HT-29 (cell line): ENCODE data around the gene AQP11. TPM values are rescaled to one million over a fixed set of nuclear protein-coding genes. Genes with fewer than 3 reads are reported as not detected.
A peak's percentile ranks its signal among the peaks of the same experiment; 100 is the strongest.
"Not testable (repeated sequence)": the region's sequence is repeated elsewhere in the genome, so short reads cannot be mapped to it uniquely, and the experiment has no call there.

Experiments
- DNase-seq: peaks from one replicate; pipeline ENCODE4 v3.0.0-alpha.2; 2015; ENCODE audit warnings: low spot score
- total RNA-seq: library from RNA; depleted of rRNA; stranded (reverse); fragments of >200 nt; shearing (Covaris generic); gene quantifications from 2 replicates; pipeline ENCODE4 v1.2.3, GENCODE V29; 2014; rRNA removed

Gene AQP11, protein sequence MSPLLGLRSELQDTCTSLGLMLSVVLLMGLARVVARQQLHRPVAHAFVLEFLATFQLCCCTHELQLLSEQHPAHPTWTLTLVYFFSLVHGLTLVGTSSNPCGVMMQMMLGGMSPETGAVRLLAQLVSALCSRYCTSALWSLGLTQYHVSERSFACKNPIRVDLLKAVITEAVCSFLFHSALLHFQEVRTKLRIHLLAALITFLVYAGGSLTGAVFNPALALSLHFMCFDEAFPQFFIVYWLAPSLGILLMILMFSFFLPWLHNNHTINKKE
- 3.5 and 7.5 TPM in 2 replicates for total RNA-seq

- peak; percentile 92 for DNase-seq
Measured at GRCh38 chr11:77589521-77590193, at the start of gene AQP11. Gene AQP11 (plus strand): TSS chr11:77589953. CDS start chr11:77589993, 40 bp downstream.

DNA sequence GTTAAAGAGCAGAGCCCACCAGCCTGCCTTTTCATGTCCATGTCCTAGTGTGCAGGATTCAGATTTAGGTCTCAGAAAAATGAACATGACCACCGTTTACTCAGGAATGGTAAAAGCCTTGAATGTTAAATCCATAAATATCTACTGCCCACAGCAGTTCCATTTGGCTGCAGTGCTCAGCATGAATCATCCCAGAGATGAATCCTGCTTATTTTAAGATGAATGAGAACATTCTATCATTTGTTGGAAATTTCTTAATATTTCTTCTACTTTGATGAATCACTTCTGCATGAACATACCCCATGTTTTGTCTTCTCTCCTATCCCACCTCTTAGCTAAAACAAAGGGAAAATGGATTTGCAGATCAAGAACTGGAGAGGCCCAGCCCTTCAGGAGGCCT, 47.5 kb upstream of the AQP11 start:
- no peak for DNase-seq

DNA sequence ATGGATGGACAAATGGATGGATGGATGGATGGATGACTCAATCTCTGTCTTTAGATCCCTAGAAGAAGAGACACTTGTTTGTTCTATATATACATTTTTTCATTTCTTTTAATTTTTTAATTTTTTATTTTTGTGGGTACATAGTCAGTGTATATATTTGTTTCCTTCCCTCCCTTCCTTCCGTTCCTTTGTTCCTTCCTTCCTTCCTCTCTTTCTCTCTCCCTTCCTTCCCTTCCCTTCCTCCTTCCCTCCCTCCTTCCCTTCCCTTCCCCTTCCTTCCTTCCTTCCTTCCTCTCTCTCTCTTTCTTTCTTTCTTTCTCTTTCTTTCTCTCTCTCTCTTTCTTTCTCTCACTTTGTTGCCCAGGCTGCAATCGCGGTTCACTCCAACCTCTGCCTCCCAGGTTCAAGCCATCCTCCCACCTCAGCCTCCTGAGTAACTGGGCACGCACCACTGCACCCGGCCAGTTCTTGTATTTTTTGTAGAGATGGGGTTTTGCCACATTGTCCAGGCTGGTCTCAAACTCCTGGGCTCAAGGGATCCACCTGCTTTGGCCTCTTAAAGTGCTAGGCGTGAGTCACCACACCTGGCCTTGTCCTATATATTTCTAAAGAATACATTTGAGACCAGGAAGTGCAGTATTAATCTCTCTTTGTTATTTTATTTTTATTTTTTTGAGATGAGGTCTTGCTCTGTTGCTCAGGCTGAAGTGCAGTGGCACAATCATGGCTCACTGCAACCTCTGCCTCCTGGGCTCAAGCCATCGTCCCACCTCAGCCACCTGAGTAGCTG, 42.5 kb upstream of the AQP11 start:
- no peak for DNase-seq

GRCh38 chr11:77547863-77548551, 41.7 kb upstream of the AQP11 start:
- DNase-seq, result peak; percentile 88

- no peak for DNase-seq
Measured at GRCh38 chr11:77548552-77549445, 41.0 kb upstream of the AQP11 start.

GRCh38 chr11:77551426-77551825, 38.3 kb upstream of the AQP11 start:
- DNase-seq, result not testable (repeated sequence)

DNA sequence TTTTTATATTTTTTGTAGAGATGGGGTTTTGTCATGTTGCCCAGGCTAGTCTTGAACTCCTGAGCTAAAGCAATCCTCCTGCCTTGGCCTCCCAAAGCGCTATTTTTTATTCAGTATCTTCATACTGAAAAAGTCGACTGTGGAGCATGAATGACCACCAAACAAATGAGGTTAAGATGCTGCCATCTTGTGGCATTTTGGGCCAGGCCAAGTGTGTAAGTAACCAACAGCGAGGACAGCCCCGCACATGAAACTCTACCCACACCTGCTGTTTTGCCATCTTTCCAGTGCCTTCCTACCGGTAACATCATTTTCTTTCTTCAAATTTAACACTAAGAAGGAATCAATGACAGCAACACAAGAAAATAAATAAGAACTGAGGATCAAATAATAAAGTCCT, 32.2 kb upstream of the AQP11 start:
- DNase-seq, result peak; percentile 65

DNA sequence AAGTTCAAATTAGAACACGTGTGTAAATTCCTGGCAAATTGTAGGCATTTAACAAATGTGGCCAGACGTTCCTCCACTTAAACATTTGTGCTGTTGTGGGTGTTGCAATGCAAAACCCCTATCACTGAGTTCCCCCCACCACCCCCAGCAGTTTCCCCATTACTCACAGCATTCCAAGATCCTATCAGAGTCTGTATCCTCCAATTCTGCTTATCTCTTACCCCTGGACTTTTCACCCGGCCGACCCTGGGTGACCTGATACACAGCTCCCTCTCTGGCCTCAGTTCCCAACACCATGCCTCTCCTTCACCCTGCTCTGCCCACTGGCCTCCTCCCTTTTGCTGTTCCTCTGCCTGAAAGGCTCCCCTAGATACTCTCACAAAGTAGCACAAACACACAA, 31.4 kb upstream of the AQP11 start:
- no peak for DNase-seq

DNA sequence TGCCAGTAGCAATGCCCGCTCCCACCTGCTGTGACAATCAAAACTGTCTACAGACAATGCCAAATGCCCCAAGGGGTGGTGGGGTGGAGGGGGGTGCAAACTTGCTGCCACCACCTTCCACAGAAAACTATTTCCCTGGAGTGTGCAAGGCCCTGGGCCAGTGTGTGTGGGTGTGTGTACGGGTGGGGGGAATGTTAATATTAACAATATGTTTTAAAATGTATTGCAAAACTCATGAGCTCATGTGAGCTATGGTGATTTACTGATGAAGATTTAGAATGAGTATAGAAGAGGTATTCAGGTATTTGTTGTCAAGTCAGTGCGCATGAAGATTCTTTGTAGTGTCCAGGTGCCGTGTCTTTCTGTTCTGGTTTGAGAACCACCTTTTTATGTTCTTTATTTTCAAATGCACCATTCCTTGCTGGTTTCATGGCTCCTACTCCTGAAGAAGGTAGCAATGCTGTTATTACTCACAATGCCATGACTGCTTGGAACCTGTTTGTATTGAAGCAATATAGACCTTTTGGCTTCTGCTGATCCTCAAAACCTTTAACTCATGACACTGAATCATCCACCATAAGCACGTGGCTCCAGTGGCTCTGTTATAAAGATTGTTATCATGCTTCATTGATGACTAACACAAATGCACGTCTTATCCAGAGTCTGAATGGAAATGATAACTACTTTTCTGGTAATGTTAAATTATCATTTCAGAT, 29.9 kb upstream of the AQP11 start:
- DNase-seq, result peak; percentile 60

GRCh38 chr11:77560605-77561004, 29.1 kb upstream of the AQP11 start:
- no peak for DNase-seq

DNA sequence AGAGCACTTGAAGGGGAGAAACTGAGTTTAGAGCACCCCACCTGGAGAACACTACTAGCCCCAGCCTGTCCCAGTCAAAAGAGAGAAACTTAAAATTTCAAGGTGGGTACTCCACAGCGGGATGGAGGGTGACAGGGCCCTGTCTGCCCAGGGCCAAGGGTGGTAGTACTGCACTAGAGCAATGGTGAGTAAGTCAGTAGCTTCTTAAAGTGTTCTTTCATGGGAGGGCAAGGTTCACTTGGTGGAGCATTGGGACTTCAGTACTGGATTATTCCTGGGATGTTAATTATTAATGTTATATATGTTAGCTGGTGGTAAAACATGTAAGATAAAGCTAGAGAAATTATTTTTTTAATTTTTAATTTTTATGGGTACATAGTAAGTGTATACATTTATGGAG, 28.5 kb upstream of the AQP11 start:
- DNase-seq, result peak; percentile 41

- DNase-seq, result no peak
Measured at GRCh38 chr11:77568306-77568705, 21.4 kb upstream of the AQP11 start.

GRCh38 chr11:77568916-77569675, 20.7 kb upstream of the AQP11 start:
- no peak for DNase-seq

- DNase-seq, result no peak
Measured at GRCh38 chr11:77569676-77570070, 20.1 kb upstream of the AQP11 start.

- not testable (repeated sequence) for DNase-seq
Measured at GRCh38 chr11:77570896-77571295, 18.9 kb upstream of the AQP11 start.

DNA sequence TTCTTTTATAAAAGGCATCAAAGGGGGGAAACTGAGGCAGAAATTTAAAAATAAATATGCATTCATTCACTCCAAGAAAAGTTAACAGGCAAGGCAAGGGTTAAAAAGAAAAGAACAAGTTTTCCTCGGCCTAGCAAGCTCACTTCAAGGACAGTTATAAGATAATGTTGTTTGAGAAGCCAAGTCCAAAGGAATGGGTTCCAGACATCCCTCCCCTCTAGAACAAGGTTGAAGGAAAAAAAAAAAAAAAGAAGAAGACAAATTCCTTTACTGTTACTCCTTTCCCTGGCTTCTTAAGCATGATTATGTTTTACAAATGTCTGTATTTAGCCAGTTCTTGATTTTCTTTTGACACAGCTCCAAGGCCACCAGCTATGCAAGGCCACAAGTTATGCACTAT, 14.3 kb upstream of the AQP11 start:
- DNase-seq, result not testable (repeated sequence)

DNA sequence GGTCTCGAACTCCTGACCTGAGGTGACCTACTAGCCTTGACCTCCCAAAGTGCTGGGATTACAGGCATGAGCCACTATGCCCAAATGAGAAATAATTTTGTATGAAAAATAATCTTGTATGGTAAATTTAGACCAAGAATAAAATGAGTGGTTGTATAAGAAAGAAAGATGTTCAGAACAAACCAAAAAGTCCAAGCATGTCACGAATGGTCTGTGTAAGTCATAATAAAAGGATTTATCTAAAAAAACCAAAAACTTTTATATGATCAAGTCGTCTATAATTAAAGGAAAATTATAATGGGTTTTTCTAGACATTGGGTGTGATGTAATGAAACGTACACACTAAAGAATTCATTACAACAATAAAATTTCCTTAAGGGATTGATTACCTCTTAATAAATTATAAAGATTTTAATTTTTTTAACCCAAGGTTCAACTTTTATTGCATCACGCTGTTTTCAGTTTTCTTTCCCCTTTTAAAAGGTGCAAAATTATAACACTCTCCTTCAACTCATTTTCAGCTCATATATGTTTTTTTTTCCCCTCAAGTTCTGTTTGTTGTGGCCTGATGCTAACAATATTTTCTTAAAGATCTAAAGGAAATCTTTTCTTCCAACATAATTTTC, 8.9 kb upstream of the AQP11 start:
- DNase-seq, result no peak

GRCh38 chr11:77589181-77589520, 602 bp upstream of the AQP11 start:
- no peak for DNase-seq

GRCh38 chr11:77590194-77590782, 535 bp downstream of the AQP11 start:
- DNase-seq, result peak; percentile 79
